ENCODE measurements around the gene RAP1A. TPM values are rescaled to one million over a fixed set of nuclear protein-coding genes. Genes with fewer than 3 reads are reported as not detected.

Gene RAP1A
- total RNA-seq, 3 donors from 2014 or later = 45.9 to 72.8 (median 54.9) TPM

DNA sequence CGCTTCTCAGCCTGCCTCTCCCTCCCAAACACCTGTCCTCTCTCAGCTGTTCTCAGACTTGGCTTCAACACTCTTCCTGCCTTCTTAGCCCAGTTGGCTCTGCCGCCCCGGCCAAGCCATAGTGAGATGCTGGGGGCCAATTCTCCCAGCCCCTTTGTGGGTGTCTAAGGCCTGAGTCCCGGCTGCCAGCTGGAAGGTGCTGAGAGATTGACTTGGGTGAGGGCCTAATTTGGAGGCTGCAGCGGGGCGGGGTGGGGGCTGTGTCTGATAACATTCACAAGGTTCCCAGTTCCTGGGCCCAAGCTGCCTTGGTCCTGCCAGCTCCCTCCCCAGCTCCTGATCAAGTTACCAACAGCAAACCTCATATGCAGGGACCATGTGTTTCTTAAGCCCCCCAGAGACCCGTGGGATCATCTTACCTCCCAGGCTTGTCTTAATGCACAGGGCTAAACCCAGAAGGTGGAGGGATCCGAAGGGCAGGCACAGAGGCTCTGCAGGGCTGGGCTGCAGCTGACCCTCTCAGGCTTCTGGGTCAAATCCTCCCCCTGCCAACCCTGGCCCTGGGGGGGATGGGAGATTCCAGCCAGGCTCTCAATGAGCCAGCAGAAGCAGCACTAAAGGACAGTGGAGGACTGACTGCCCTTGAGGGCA lies 109.8 kb downstream of the RAP1A start:
- TF ChIP-seq, protein P1, sequence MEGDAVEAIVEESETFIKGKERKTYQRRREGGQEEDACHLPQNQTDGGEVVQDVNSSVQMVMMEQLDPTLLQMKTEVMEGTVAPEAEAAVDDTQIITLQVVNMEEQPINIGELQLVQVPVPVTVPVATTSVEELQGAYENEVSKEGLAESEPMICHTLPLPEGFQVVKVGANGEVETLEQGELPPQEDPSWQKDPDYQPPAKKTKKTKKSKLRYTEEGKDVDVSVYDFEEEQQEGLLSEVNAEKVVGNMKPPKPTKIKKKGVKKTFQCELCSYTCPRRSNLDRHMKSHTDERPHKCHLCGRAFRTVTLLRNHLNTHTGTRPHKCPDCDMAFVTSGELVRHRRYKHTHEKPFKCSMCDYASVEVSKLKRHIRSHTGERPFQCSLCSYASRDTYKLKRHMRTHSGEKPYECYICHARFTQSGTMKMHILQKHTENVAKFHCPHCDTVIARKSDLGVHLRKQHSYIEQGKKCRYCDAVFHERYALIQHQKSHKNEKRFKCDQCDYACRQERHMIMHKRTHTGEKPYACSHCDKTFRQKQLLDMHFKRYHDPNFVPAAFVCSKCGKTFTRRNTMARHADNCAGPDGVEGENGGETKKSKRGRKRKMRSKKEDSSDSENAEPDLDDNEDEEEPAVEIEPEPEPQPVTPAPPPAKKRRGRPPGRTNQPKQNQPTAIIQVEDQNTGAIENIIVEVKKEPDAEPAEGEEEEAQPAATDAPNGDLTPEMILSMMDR (IDR thresholded peaks at IDR 0.05) = no peak
- TF ChIP-seq POLR2A (IDR thresholded peaks at IDR 0.05) = no peak
- no peak for TF ChIP-seq POLR2AphosphoS5 (IDR thresholded peaks at IDR 0.05)
- no peak for DNase-seq (ENCODE audit: low spot score in 2 of 2)
- H3K9me3 ChIP-seq = no peaks in the 10 kb centered on the region
- H3K27me3 ChIP-seq = no peaks in the 10 kb centered on the region
- no peak overlapping the region for H3K4me3 ChIP-seq
- intact Hi-C loops (cut with DNase I; ENCODE audit: low total_unique reads) = no loop called here
- H3K27ac ChIP-seq = no peak overlapping the region
- no peaks in the 10 kb centered on the region for H3K36me3 ChIP-seq
- H3K4me1 ChIP-seq = peaks cover 0 to 4% of the 10 kb centered on the region in 2 donors

DNA sequence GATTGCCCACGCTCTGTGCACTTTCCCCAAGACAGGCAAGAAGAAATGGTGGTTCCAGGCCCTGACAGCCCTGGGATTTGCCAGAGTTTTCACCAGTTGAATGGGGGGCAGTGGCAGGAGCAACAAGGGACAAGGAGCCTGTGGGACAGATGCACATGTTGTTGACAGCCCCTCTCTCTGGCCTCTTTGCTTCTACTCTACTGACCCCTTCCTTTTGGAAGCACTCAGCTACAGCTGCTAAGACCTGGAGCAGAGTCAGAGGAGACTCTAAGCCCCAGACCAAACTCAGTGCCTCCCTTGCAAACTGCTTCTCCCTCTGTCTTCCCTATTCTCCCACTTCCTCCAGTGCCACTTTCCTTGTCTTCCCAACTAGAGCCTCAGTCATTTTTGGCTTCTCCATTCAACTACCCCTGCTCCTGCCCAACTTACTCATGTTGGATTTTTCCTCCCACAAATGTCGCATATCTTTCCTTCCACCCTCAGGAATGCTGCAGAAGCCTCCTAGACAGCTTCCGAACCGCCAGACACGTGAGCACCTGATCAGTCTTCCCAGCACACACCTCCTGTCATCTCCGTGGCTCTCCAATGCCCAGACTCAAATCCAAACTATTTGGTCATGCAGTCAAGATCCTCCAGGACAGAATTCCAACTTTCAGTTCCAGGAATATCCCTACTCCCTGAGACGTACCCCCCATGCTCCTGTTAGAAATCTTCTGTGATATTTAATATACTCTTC lies 110.5 kb downstream of the RAP1A start:
- no peak overlapping the region for H3K27ac ChIP-seq
- peaks cover 0 to 4% of the 10 kb centered on the region in 2 donors for H3K4me1 ChIP-seq
- intact Hi-C loops (cut with DNase I; ENCODE audit: low total_unique reads) = no loop called here

GRCh38 chr1:111730706-111731105 lies 111.1 kb downstream of the RAP1A start:
- Histone ChIP-seq H3K9me3 (no peaks in the 10 kb centered on the region), H3K4me3 (no peak overlapping the region), H3K27me3 (no peaks in the 10 kb centered on the region), H3K36me3 (no peaks in the 10 kb centered on the region), H3K4me1 (peaks cover 0 to 4% of the 10 kb centered on the region in 2 donors), H3K27ac (no peak overlapping the region)
- intact Hi-C loops (cut with DNase I; ENCODE audit: low total_unique reads) = no loop called here
- no peak for DNase-seq (ENCODE audit: low spot score in 2 of 2)
- no peak for TF ChIP-seq POLR2AphosphoS5 (IDR thresholded peaks at IDR 0.05)
- TF ChIP-seq, protein P1 (IDR thresholded peaks at IDR 0.05) = no peak
- no peak for TF ChIP-seq POLR2A (IDR thresholded peaks at IDR 0.05)

More for the DNA sequence above, 110.5 kb downstream of the RAP1A start:
- DNase-seq (ENCODE audit: low spot score in 2 of 2) = no peak
- TF ChIP-seq POLR2A (IDR thresholded peaks at IDR 0.05) (no peak), POLR2AphosphoS5 (IDR thresholded peaks at IDR 0.05) (no peak)
- TF ChIP-seq, protein P1 (IDR thresholded peaks at IDR 0.05) = no peak
- Histone ChIP-seq H3K9me3 (no peaks in the 10 kb centered on the region), H3K27me3 (no peaks in the 10 kb centered on the region), H3K4me3 (no peak overlapping the region), H3K36me3 (no peaks in the 10 kb centered on the region)

GRCh38 chr1:111731956-111732355 lies 112.4 kb downstream of the RAP1A start:
- intact Hi-C loops (cut with DNase I; ENCODE audit: low total_unique reads) = no loop called here
- Histone ChIP-seq H3K36me3 (no peaks in the 10 kb centered on the region), H3K4me3 (no peak overlapping the region), H3K9me3 (no peaks in the 10 kb centered on the region), H3K27me3 (no peaks in the 10 kb centered on the region), H3K27ac (peak overlapping the region in 1 of 2 donors; percentile 21), H3K4me1 (peaks cover 0 to 4% of the 10 kb centered on the region in 2 donors)
- TF ChIP-seq POLR2AphosphoS5 (IDR thresholded peaks at IDR 0.05) = no peak
- TF ChIP-seq, protein P1 (IDR thresholded peaks at IDR 0.05) = no peak
- no peak for TF ChIP-seq POLR2A (IDR thresholded peaks at IDR 0.05)
- no peak for DNase-seq (ENCODE audit: low spot score in 2 of 2)

DNA sequence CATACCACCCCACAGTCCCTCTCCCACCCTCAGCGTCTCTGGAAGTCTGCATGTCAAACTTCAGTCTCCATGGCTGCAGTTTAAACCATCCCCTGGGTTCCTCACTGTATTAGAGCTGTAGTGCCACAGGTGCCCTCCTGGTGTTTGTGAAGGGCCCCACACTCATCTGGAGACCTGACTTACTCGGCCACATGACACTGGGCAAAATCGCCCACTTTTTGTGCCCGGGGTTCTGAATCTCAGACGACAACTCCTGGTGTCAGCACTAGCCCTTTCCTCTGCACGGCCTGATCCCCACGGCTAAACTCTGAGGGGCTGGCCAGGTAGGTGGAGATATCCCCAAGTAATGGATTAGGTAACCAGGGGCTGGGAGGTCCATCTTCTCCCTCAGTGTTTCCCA lies 113.1 kb downstream of the RAP1A start:
- Histone ChIP-seq H3K4me1 (peaks cover 4% of the 10 kb centered on the region in 2 donors), H3K27me3 (no peaks in the 10 kb centered on the region), H3K4me3 (no peak overlapping the region), H3K36me3 (no peaks in the 10 kb centered on the region), H3K27ac (peak overlapping the region in 1 of 2 donors; percentile 49), H3K9me3 (no peaks in the 10 kb centered on the region)
- no peak for DNase-seq (ENCODE audit: low spot score in 2 of 2)
- intact Hi-C loops (cut with DNase I; ENCODE audit: low total_unique reads) = no loop called here
- TF ChIP-seq, protein P1 (IDR thresholded peaks at IDR 0.05) = no peak
- TF ChIP-seq POLR2AphosphoS5 (IDR thresholded peaks at IDR 0.05) (no peak), POLR2A (IDR thresholded peaks at IDR 0.05) (no peak)
